Inflammatory macrophage treated with lipopolysaccharide for 1 hour (primary cell): ENCODE data around the gene STX4.

ENCODE experiments used
- DNase-seq, 2 donors: peaks; one replicate each; pipeline ENCODE4 v3.0.0-alpha.2; 2020 to 2022

The STX4 gene

DNA sequence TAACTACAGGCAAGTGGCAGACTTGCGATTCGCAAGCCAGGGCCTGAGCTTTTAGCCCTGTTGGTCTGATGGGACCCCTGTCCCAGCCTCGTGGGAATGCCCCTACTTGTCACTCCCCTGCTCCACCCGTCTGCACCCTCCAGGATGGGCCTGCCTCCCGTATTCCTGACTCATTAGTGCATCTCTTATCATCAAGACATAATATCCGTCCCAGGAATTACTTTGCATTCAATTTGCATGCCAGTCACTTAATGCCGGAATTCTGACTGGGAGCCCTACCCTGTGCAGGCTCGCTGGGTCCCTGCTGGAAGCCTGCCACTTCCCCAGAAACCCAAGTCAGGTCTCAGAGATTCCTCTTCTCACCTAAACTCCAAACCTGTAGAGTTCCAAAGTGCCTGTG is 52.1 kb downstream of the STX4 start:
- DNase-seq = no peak

DNA sequence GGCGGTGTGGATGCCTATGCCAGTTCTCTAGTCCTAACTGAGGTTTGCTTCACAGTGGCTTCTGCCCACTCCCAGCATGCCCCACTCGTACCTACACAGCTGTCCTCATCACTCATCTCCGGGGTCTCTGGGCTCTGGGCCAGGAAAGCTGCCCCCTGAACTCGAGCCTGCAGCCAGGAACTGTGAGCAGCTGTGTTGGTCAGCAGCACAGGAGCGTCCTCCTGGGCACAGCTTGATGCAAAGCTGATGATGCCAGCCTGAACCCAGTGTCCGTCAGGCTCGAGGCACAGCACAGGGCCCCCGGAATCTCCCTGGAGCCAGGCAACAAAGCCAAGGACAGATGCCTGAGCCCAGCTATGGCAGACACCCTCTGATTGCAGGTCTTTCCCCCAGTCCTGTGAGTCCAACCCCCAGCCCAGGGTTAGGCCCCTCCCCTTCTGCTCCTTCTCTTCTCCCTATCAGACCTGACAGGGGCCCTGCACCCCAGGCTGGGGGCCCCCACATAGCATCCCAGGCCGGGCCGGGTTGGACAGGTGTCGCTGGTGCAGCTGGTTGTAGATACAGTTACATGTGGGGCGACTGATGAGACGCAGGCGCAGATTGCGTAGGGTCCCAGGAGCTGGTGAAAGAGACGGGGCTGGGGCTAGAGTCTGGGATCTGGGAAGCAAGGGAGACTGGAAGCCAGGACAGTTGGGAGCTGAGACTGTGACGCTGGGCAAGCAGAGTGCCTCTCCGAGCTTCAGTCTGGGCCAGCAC is 52.7 kb downstream of the STX4 start:
- DNase-seq = no peak

DNA sequence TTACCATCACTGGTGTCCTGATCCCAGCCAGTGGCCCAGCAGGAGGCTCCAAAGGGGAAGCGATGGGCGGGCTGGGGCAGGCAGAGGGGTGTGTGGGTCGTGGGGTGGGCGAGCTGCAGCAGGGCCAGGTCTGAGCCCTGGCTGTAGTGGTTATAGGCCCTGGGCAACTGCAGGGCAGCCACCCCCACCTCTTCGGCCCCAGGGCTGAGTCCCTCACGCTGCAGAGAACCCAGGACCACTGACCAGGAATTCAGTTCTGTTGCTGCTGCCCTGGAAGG is 53.2 kb downstream of the STX4 start:
- no peak for DNase-seq

DNA sequence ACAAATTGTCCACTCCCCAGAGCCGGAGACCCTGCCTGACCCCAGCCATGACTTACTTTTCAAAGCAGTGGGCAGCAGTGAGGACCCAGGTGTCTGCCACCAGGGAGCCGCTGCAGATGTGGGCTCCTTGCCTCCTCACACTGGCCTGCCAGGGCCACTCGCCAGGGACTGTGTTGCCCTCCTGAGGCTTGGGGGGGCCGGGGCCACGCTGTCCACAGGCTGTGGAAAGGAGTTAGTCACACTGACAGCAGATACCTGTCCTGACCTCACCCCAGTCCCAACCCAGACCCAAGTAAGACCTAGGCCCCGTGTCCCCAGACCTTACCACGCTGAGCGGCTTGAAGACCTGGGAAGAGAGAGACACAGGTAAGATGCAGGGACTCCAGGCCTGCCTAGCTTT is 54.1 kb downstream of the STX4 start:
- no peak for DNase-seq

DNA sequence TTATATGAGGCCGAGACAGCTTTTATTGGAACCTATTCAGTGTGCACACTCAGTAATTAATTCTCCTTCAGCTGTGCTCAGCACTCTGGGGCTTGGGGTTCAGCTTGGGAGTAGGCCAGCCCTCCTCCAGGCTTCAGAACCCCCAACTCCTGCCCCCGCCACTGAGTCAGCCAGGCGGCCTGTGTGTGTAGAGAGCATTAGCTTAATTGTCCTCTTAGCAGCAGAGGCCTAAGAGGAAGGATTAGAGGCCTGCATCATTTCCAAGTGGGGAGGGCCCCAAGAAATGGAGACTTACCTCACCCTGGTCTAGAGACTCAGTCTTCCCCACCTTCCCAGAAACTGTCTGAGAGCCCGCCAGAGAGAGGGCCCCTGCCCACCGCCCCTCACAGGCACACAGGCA is 54.6 kb downstream of the STX4 start:
- no peak for DNase-seq

DNA sequence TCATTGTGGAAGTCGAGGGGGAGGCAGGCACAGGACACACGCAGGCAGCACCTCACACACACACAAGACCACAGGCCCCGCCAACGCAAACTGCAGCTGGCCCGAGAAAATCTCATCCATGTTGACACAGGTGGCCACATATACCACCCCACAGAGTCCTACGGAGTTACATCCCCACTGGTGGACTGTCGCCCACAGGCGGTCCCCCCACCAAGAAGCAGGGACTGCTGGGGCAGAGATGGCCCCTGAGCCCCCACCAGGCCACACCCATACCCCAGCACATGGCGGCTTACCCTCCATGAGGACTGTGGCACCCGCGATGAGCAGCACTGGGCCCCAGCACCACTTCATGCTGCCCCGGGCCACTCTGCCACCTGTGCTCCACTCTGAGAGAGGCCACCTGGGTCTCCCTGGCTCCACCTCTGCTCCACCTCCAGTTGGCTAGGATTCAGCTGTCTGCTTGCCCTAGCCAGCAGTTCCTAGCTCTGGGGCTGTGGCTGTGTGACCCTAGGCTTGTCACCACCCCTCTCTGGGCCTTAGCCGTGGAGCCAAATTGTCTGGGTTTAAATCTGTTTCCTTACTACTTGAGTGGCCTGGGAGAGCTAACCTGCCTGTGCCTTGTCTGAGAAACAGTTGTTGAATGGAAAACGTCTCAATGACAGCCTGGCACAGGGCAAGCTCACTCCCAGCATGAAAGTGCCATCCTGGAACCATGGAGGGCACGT is 55.3 kb downstream of the STX4 start, which contains the start of gene PRSS53:
Gene PRSS53 (minus strand): TSS at position 485 of the 725 bp plus-strand sequence. CDS start 134 bp downstream, at position 351.
- DNase-seq = no peak

DNA sequence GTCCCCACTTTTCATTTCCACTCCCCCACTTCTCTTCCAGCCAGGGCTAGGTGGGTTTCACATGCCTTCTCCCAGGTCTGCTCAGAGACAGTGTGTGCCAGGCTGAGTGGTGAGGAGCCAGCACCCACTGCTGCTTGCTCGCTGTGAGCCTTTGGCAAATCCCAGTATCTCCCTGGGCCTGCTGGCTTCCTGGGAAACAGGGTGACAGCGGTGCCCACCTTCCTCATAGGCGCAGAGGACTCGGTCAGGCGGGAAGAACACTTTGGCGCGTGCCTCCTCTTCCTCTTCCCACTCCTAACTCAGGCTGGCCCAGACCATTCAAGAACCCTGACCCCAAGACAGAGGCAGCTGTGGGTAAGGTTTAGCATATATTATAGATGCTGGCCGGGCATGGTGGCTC is 55.8 kb downstream of the STX4 start:
- no peak for DNase-seq
